Measurements from ENCODE around the gene ZNF485.
"Not testable (repeated sequence)": the region's sequence is repeated elsewhere in the genome, so short reads cannot be mapped to it uniquely, and the experiment has no call there.

Gene ZNF485

GRCh38 chr10:43628956-43629355 is 22.7 kb downstream of the ZNF485 start:
- no peak overlapping the region for H2AFZ ChIP-seq (ENCODE audit: low read depth, low read length)
- TF ChIP-seq EZH2 (IDR thresholded peaks at IDR 0.05; ENCODE audit: borderline replicate concordance, low read depth, low read length, severe bottlenecking) = no peak
- no peak for TF ChIP-seq CTCF (IDR thresholded peaks at IDR 0.05; ENCODE audit: borderline replicate concordance, extremely low read depth, low read length, poor library complexity, severe bottlenecking)
- H4K20me1 ChIP-seq (ENCODE audit: insufficient read depth, low read length) = no peaks in the 10 kb centered on the region
- H3K27me3 ChIP-seq (ENCODE audit: insufficient read depth, low read length, poor library complexity) = no peaks in the 10 kb centered on the region
- H3K36me3 ChIP-seq (ENCODE audit: insufficient read depth, low read length) = no peaks in the 10 kb centered on the region
- no peak overlapping the region for H3K9ac ChIP-seq (ENCODE audit: low read depth, low read length)
- no peaks in the 10 kb centered on the region for H3K9me3 ChIP-seq (ENCODE audit: insufficient read depth, low read length, severe bottlenecking)
- DNase-seq (no peak), ATAC-seq (ENCODE audit: insufficient read depth, low read depth) (no peak)
- no peak overlapping the region for H3K4me3 ChIP-seq (ENCODE audit: low read depth in 1 of 2, low read length in 2 of 2)
- no peaks in the 10 kb centered on the region for H3K79me2 ChIP-seq (ENCODE audit: insufficient read depth, low read length)
- no peak overlapping the region for H3K4me2 ChIP-seq (ENCODE audit: insufficient read depth, low read length)
- no peak overlapping the region for H3K27ac ChIP-seq (ENCODE audit: low read length)
- peaks cover 4% of the 10 kb centered on the region for H3K4me1 ChIP-seq (ENCODE audit: insufficient read depth, low read length)

DNA sequence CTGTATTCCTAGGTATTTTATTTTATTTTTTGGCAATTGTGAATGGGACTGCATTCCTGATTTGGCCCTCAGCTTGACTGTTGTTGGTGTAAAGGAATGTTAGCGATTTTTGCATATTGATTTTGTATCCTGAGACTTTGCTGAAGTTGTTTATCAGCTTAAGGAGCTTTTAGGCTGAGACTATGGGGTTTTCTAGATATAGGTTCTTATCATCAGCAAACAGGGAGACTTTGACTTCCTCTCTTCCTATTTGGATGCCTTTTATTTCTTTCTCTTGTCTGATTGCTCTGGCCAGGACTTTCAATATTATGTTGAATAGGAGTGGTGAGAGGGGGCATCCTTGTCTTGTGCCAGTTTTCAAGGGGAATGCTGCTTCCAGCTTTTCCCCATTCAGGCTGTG is 29.6 kb downstream of the ZNF485 start:
- H3K27ac ChIP-seq (ENCODE audit: low read length); H3K9ac ChIP-seq (ENCODE audit: low read depth, low read length); H3K4me3 ChIP-seq (ENCODE audit: low read depth in 1 of 2, low read length in 2 of 2); H4K20me1 ChIP-seq (ENCODE audit: insufficient read depth, low read length); ATAC-seq (ENCODE audit: insufficient read depth, low read depth); H3K4me1 ChIP-seq (ENCODE audit: insufficient read depth, low read length); H3K9me3 ChIP-seq (ENCODE audit: insufficient read depth, low read length, severe bottlenecking); H3K36me3 ChIP-seq (ENCODE audit: insufficient read depth, low read length); H3K4me2 ChIP-seq (ENCODE audit: insufficient read depth, low read length); H3K79me2 ChIP-seq (ENCODE audit: insufficient read depth, low read length); H2AFZ ChIP-seq (ENCODE audit: low read depth, low read length); DNase-seq; H3K27me3 ChIP-seq (ENCODE audit: insufficient read depth, low read length, poor library complexity): not testable (repeated sequence)

- H3K9me3 ChIP-seq (ENCODE audit: insufficient read depth, low read length, severe bottlenecking) = peaks cover 30% of the 10 kb centered on the region
- H3K27me3 ChIP-seq (ENCODE audit: insufficient read depth, low read length, poor library complexity) = no peaks in the 10 kb centered on the region
Observed at GRCh38 chr10:43640603-43641002, 34.4 kb downstream of the ZNF485 start.

GRCh38 chr10:43644252-43644651 is 38.0 kb downstream of the ZNF485 start:
- no peak overlapping the region for H3K27ac ChIP-seq (ENCODE audit: low read length)
- DNase-seq (no peak), ATAC-seq (ENCODE audit: insufficient read depth, low read depth) (no peak)
- no peak for TF ChIP-seq EZH2 (IDR thresholded peaks at IDR 0.05; ENCODE audit: borderline replicate concordance, low read depth, low read length, severe bottlenecking)
- TF ChIP-seq CTCF (IDR thresholded peaks at IDR 0.05; ENCODE audit: borderline replicate concordance, extremely low read depth, low read length, poor library complexity, severe bottlenecking) = no peak
- H3K36me3 ChIP-seq (ENCODE audit: insufficient read depth, low read length) = peaks cover 46% of the 10 kb centered on the region
- H3K9ac ChIP-seq (ENCODE audit: low read depth, low read length) = no peak overlapping the region
- H3K4me2 ChIP-seq (ENCODE audit: insufficient read depth, low read length) = no peak overlapping the region
- H3K79me2 ChIP-seq (ENCODE audit: insufficient read depth, low read length) = peaks cover 15% of the 10 kb centered on the region
- H3K27me3 ChIP-seq (ENCODE audit: insufficient read depth, low read length, poor library complexity) = no peaks in the 10 kb centered on the region
- no peak overlapping the region for H3K4me3 ChIP-seq (ENCODE audit: low read depth in 1 of 2, low read length in 2 of 2)
- H4K20me1 ChIP-seq (ENCODE audit: insufficient read depth, low read length) = no peaks in the 10 kb centered on the region
- peaks cover 18% of the 10 kb centered on the region for H3K4me1 ChIP-seq (ENCODE audit: insufficient read depth, low read length)
- no peak overlapping the region for H2AFZ ChIP-seq (ENCODE audit: low read depth, low read length)
- peaks cover 52% of the 10 kb centered on the region for H3K9me3 ChIP-seq (ENCODE audit: insufficient read depth, low read length, severe bottlenecking)

More at GRCh38 chr10:43640603-43641002, 34.4 kb downstream of the ZNF485 start:
- no peak overlapping the region for H3K27ac ChIP-seq (ENCODE audit: low read length)
- TF ChIP-seq EZH2 (IDR thresholded peaks at IDR 0.05; ENCODE audit: borderline replicate concordance, low read depth, low read length, severe bottlenecking) = no peak
- TF ChIP-seq CTCF (IDR thresholded peaks at IDR 0.05; ENCODE audit: borderline replicate concordance, extremely low read depth, low read length, poor library complexity, severe bottlenecking) = no peak
- DNase-seq (no peak), ATAC-seq (ENCODE audit: insufficient read depth, low read depth) (no peak)
- H3K36me3 ChIP-seq (ENCODE audit: insufficient read depth, low read length) = peaks cover 29% of the 10 kb centered on the region
- H4K20me1 ChIP-seq (ENCODE audit: insufficient read depth, low read length) = no peaks in the 10 kb centered on the region
- H2AFZ ChIP-seq (ENCODE audit: low read depth, low read length) = no peak overlapping the region
- no peaks in the 10 kb centered on the region for H3K4me1 ChIP-seq (ENCODE audit: insufficient read depth, low read length)
- no peak overlapping the region for H3K4me2 ChIP-seq (ENCODE audit: insufficient read depth, low read length)
- H3K9ac ChIP-seq (ENCODE audit: low read depth, low read length) = no peak overlapping the region
- H3K4me3 ChIP-seq (ENCODE audit: low read depth in 1 of 2, low read length in 2 of 2) = no peak overlapping the region
- no peaks in the 10 kb centered on the region for H3K79me2 ChIP-seq (ENCODE audit: insufficient read depth, low read length)

Measured in DND-41 (cell line).